HG03432 (cell line): ENCODE data around the gene AKNA.

Source experiments
- ATAC-seq: cut with Tn5 transposase; IDR thresholded peaks from one replicate; pipeline ENCODE4 v1.9.1; 2021; ENCODE audit warnings: mild to moderate bottlenecking, moderate library complexity; ENCODE audit not compliant: unreplicated experiment

Gene AKNA

GRCh38 chr9:114291064-114291474 lies 96.7 kb downstream of the AKNA start:
- no peak for ATAC-seq

- ATAC-seq = no peak
These were observed 97.2 kb downstream of the AKNA start for GRCh38 chr9:114290561-114290986.

GRCh38 chr9:114289571-114290481 lies 98.0 kb downstream of the AKNA start:
- no peak for ATAC-seq

- ATAC-seq = no peak
These were observed 98.7 kb downstream of the AKNA start for GRCh38 chr9:114289106-114289505.

- ATAC-seq = no peak
These were observed 99.3 kb downstream of the AKNA start for GRCh38 chr9:114288193-114289091.

GRCh38 chr9:114287763-114288192 lies 100.0 kb downstream of the AKNA start:
- ATAC-seq = no peak

GRCh38 chr9:114287001-114287762 lies 100.6 kb downstream of the AKNA start:
- ATAC-seq = no peak

GRCh38 chr9:114286146-114286679 lies 101.6 kb downstream of the AKNA start:
- ATAC-seq = no peak

GRCh38 chr9:114285166-114285867 lies 102.5 kb downstream of the AKNA start:
- ATAC-seq = no peak

GRCh38 chr9:114284316-114285060 lies 103.3 kb downstream of the AKNA start:
- ATAC-seq = no peak
